GM04504 (cell line): Measurements from ENCODE around the gene CTNNA3.

ENCODE experiments used
- DNase-seq: peaks from one replicate; pipeline ENCODE4 v3.0.0-alpha.2; 2012; ENCODE audit warnings: low read depth

CTNNA3 gene

DNA sequence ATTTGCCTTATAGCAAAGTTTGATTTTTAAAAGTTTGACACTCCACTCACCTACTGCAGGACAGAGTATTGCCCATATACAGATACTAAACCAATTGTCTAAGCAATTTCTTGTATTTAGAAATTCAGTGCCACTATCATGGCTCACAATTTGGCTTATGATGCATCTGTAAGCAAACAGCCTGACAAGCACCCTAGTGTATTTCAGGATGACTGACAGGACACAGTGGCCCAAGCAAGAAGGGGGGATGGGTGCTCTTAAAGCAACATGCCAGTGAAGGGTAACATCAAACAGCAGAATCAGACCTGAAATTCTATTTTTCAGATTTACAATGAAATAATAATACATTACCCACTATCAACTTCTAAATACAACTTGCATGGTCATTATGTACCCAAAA lies 30.5 kb downstream of the CTNNA3 start:
- no peak for DNase-seq

DNA sequence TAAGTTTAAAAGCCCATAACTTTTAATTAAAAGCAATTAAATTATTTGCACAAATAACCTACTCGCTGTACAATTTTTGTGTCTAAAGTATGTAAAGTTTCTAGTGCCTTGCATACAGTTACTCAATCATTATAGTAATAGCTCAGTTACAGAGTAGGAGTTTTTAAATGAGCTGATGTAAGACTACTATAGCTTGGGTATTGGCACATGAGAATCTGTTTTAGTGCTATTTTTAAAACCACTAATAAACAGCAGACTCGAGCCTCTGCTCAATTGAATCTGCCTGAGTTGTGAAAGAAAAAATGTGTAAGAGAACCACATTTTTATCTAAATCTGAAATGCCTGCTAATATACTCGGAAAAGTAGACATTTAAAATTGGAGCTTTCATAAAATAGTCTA lies 31.1 kb downstream of the CTNNA3 start:
- DNase-seq = no peak

DNA sequence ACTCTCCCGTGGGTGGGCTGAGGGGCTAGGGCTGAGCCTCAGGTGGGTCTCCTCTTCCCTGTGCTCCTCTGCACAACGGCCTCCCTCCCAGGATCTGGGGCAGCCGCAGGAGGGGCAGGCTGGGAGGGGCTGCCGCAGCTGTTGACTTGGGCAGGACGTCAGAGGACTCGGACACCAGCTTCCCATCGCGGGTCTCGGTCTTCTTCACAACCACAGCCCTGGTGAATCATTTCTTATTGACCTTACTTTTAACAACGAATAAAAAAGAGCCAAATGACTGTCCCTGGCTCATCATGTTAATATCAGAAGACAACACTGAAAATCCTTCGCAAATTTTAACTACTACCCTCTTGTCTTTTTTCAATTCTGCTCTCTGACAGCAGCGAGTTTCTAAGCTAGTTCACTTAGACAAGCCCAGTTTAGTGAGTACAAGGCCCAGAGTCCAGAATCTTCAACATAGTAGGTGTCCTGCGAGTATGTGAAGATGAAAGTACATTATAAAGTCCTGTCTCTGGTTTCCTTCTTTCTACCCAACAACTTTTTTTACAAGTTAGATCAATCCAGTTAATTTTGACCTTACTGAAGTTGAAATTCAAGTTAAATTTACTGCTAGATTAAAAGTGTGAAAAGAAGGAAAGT lies 32.4 kb downstream of the CTNNA3 start:
- no peak for DNase-seq

DNA sequence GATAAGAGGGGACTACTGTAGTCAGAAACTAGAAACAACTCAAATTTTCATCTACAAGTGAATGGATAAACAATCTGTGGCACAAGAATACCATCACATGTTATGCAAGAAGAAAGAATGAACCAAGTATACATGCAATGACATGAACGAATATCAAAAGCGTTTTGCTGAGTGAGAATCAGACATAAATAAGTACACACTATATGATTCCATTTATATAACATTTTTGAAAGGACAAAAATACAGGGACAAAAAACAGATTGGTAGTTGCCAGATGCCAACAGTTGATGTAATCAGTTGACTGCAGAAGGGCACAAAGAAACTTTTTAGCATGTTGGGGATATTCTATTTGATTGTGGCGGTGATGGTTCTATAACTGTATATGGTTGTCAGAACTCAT lies 33.6 kb downstream of the CTNNA3 start:
- no peak for DNase-seq

DNA sequence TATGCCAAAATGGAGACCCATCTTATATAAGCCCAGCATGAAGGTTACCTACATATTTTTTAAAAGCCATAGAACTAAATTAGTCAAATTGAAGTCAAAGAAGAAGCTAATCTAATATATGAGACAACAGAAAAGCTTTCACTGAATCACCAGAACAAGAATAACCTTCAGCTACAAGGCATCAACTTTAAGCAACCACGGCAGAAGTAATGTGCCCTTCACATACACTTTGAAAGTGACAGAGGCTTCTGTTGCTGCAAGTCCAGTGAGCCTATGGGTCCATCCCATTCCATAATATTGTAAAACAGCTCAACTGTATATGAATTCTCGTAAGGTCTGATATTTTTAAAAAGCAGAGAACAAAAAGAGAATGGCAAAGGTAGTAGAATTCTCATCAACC lies 36.5 kb downstream of the CTNNA3 start:
- no peak for DNase-seq

DNA sequence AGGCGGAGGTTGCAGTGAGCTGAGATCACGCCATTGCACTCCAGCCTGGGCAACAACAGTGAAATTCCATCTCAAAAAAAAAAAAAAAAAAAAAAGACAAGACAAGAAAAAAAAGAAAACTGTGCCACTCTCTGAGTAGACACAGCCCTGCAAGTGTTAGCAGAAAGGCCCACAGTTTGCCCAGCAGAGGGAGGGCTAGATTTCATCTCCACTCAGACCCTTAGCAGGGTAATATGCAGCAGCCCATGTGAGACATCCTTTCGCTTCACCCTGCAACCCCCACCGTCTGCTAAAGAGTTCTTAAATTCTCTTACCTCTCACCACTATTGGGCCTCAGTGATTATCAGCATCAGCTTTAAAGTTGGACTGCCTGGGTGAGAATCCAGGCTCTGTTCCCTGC lies 38.2 kb downstream of the CTNNA3 start:
- no peak for DNase-seq

DNA sequence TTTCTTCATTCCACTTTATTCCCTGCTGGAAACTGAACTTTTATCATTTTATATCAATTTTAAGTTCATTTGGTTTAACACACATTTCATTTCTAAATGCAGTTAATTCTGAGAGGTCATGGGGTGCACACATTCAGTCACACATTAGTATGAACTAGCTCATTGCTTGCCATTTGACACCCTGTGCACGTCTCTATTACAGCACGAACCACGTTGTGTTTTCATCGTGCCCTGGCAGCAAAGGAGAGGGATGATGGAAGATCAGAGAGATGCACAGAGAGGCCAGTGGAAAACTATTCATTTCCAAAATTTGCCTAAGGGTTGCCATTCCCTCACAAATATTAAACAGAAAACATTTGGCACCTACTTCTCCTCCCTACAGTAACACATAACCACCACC lies 45.4 kb downstream of the CTNNA3 start:
- no peak for DNase-seq

DNA sequence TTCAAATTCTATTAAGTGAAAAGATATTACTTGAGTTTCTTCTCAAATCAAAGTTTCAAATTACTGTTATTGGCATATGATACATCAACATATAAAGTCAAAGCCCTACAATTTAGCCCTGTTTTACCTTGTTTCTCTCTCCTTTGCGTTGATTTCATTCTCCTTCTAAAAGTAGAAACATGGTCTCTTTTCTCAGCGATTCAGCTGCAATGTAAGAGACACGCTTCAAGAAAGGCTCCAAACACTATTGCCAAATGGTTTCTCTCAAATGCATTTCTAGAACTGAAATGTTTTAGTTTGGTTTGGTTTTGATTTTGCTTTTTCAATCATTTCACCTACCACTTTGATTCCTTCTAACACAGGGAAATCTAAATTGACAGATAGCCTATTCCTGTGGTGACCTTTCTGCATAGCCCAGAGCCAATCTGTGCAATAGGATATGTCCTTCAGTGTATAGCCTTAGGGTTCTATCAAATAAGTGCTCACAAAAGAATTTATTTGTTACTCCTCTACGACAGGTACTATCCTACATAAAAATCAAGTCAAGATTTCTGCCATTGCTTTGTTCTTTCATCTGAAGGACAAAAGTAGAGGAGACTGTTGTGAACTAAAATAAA lies 47.3 kb downstream of the CTNNA3 start:
- no peak for DNase-seq

DNA sequence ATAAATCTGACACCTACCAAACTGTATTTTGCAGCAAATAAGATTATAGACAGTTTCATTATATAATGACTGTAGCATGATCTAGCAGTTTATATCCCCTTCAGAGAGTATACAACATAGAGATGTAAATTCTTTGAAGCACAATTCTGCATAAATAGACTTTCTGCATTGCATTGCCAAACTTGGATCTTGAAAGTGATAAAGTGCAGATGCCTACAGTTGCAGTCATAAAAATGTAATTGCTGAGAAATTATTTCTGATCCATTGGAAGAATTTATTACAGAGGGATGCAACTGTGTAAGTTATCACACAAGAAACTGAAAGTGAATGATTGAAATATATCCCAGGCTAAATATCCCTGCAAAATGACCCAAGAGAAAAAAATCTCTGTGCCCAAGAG lies 65.1 kb downstream of the CTNNA3 start:
- DNase-seq = no peak

DNA sequence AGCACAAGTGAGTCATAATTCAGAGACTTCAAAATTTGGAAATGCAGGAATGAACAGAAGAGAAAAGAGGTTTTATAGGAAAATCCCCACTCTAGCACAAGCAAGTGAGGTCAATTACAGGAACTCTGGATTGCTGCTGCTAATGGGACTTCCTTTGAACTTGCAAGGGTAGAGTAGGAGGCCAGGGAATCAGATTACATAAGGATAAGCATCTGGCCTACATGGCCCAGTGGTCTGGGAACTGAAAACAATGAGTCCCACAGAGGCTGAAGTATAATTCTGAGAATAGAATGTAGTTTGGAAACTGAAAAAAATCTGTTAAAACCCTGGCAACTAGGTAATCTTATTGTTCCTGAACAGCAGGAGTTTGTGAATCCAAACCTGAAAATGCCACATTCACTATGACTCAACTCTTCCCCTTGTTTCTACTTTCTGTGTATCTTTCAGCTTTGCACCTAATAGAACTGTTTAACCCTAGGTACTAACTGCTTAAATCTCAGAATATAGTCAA lies 66.5 kb downstream of the CTNNA3 start:
- DNase-seq = no peak

DNA sequence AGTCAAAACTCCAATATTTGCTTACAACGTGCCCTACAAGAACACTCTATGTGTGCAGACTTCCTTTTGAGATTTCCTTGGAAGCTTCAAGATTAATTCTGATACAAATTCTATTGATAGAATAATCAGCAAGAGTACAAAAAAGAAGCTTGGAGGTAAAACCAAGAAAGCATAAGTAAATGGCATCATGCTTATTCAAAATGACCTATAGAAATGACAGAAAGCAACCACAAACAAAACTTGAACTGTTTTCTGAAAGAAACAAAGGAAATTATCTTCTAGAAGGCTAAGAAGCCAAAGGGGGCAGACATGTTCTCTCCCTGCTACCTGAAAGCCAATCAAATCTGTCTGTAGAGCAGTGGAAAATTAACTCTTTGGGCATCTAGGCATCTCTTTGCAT lies 73.0 kb downstream of the CTNNA3 start:
- DNase-seq = no peak

DNA sequence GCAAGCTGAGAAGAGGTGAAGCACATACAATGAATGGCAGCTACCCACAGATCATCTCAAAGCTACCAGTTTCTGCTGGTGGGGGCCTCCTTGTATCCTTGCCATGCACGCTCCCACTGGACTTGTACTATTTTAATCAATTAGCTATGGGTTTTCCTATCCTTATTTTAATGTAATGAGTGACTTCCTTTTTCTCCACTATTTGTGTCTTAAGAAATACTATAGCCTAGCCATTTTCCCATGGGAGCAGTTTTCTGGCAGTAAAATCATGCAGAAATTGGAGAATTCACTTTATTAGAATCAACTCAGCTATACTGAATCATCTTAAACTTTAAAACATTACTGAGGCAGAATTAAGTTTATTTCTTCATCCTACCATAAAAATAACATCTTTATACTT lies 73.5 kb downstream of the CTNNA3 start:
- DNase-seq = no peak

DNA sequence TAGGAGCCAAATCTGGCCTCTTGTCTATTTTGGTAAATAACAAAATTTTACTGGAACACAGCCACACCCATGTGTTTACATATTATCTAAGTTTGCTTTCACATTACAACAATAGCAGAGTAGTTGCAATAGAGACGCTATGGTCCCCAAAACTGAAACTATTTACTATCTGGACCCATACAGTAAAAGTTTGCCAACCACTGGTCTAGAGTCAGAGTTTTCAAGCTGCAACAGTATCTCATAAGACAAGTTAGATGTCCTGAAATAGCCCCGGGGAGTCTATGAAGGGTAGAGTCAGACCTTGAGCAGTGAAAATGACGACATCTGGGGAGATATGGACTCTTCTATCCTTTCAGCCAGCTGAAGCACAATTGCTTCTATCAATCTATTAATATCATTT lies 74.2 kb downstream of the CTNNA3 start:
- DNase-seq = no peak

DNA sequence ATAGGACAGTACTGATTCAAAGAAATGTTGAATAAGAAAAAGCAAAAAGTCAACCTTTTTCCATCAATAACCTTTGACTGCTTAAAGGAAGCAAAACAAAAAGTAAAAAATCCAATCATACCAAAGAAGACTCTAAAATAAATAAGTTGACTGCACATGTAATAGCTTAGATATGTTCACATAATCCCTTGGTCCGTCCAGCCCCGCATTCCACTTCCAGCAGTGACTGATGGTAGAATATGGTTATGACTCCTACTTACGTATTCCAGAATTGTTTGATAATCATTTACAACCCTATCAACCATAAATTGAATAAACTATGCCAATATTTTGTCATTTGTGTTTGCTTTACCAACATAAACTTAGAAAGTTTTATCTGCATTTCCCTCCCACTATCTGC lies 77.9 kb downstream of the CTNNA3 start:
- DNase-seq = no peak

DNA sequence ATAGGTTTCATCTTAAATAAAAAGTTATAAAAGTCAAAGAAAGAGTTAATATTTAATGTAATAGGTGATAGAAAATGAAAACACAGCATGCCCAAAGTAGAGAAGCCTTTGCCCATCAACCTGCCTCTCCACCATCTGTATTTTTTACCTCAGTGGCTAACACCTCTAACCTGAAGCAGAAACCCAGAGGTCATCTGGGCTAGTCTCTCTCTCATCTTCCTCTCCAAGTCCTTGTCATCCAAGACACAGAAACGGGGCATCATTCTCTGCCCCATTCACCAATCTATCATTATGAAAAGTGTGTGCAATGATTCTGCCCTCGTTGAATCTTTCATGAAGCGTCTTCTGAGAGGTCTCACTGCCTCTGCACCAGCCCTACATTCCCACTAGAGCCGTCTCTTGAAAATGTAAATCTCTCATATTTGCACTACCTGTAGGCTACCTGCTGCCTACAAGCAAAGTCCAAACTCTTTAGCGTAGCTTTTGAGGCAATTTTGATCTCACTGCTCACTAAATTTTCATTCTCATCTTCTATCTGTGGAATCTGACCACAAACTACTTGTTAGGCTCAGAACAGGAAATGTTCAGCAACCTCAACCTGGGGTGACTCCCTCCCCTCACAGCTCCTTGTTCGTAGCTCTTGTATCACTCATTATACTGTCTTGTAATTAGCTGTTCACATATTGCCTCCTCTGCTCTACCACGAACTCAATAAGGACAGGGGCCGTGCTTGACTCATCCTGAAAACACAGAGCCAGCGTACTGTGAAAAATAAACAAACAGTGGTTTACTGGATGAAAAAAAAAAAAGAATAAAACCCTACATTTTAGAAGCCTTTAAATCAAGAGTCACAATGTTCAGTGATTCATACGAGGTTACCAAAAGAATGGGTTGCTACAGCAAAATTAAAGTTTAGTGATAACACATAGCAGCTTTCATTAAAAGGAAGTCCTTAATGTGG lies 83.1 kb downstream of the CTNNA3 start:
- DNase-seq = no peak

DNA sequence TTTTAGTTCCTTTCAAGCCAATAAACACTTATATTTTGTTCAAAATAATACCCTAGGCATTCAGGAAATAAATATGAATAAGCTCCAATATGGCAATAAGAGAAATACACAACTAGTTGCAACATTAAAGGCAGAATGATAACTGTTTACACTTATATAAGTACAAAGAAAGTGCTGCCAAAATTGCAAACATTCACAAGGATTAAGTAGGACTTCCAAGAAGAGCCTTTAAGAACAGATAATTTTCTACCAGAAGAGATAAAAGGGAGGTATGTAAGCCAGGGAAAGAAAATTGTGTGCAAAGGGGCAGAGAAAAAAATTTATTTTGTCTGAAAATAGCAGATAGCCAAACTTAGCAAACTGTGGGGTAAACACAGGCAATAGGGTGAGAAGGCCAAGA lies 83.8 kb downstream of the CTNNA3 start:
- no peak for DNase-seq

DNA sequence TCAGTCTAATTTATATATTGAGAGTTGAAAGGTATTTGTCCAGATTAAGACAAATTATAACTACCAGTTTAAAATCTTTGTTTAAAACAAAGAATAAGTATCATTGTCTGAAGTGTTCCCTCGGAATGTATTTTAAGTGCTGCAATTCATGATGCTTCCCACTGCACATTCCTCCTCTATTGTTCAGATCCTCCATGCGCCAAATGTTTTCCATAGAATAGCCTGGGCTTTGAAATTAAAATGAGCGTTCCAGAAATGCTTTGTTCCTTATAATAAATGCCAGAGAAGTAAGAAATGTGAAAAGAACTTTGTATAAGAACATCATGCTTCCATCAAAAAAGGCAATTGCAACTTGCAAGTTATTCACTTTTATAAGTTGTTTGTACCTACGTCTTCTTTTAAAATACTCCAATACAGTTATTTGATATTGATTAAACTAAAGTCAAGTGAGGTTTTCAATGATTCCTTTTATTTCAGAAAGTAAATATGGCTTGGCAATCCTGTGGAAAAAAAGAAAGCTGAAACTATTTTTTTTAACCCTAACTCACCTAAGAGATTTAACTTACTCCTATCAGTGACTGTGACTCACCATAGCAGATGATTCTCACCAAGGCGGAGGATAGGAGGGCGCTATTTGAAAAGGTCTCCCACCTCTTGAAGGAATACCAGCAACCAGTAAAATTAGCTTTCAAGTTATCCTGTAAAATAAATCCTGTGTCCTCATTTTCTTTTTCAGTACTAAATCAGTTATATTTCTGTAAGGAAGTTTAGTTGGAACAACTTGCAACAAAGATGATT lies 85.8 kb downstream of the CTNNA3 start:
- no peak for DNase-seq

DNA sequence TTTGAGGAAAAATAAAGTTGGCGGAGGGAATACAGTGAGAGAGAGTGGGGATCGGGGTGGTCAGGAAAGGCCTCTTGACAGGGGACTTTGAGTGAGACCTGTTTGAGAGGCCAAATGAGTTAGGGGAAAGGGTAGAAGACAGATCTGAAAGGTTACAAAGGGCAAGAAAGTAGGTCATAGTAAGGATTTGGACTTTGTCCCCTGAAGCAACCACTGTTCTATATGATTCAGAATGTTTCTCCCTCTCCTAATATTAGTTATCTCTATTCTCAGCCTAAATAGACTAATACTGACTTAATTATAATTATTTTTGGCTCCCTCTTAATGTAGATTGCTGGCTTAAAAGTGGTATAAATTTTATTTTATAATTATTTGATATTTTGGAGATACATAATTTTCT lies 88.0 kb downstream of the CTNNA3 start:
- DNase-seq = no peak

DNA sequence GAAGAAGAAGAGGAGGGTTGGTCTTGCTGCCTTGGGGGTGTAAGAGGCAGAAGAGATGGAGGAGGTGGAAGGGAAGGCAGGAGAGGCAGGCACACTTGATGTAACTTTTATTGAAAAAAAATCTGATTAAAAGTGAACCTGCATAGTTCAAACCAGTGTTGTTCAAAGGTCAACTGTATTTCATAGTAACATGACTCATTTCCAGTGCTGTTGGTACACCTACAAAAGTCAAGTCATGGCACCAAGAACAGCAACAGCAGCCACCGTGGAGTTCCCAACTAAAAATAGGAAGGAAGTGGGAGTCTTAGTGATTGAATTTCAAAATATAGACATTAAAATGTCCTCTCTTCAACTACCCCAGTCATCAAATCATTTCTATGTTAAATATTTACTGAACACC lies 88.5 kb downstream of the CTNNA3 start:
- DNase-seq = no peak

DNA sequence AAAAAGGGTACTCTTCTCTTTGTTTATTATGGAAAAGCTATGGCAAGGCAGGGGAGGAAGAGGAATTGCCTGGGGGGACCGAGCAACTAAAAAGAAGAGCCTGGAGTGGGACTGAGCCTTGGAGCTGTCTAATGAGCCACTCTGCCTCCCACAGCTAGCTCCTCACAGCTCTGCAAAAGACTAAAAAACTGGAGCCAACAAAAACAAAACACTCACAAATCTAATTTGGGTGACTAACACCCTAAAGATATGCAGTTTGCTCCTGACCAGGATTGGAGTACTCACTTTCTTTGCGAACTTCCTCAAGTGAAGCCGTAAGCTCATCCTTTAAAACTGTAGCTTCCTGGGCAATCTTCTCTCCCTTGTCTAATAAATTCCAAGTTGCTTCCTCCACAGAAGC lies 89.4 kb downstream of the CTNNA3 start:
- no peak for DNase-seq

DNA sequence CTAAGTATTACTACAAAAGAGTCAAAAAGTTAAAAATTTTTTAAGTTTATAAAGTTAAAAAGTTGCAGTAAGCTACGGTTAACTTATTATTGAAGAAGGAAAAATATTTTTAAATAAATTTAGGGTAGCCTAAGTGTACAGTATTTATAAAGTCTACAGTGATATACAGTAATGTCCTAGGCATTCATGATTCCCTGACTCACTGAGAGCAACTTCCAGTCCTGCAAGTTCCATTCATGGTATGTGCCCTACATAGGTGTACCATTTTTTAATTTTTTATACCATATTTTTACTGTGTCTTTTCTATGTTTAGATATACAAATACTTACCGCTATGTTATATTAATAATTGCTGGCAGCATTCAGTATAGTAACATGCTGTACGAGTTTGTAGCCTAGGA lies 92.3 kb downstream of the CTNNA3 start:
- DNase-seq = no peak

DNA sequence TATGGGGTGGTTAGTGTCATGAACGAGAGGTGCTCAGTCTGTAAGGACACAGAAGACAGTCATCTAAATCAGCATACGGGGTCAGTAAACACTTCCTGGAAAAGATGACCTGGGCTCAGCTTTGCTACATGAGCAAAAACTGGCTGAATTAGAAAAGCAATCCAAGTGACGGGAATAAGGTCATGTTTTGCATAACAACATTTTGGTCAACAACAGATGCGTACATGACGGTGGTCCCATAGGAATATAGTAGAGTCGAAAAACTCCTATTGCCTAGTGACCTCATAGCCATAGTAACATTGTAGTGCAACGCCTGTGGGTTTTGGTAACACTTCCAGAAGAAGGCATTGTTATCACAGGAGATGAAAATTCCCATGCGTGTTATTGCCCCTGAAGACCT lies 92.9 kb downstream of the CTNNA3 start:
- no peak for DNase-seq
